Smooth muscle cell (in vitro differentiated cells): ENCODE results near the gene CD2BP2. TPM values are rescaled to one million over a fixed set of nuclear protein-coding genes. Genes with fewer than 3 reads are reported as not detected.
"Not testable (repeated sequence)": the region's sequence is repeated elsewhere in the genome, so short reads cannot be mapped to it uniquely, and the experiment has no call there.

ENCODE experiments used
- DNase-seq: peaks from one replicate; lab custom pipeline; 2025; ENCODE audit not compliant: unreplicated experiment; lab: John Stamatoyannopoulos, UW
- H2AFZ ChIP-seq: fragments of 200-600 bp; sonication (generic); 2 replicates; pipeline ENCODE4 v1.6.0; 2016; ENCODE audit warnings: antibody characterized with exemption, low read depth, mild to moderate bottlenecking
- H3F3A ChIP-seq: fragments of 200-600 bp; sonication (generic); 2 replicates; pipeline ENCODE4 v1.6.0; 2017; ENCODE audit warnings: antibody characterized with exemption, low read depth
- H3K27ac ChIP-seq: fragments of 200-600 bp; sonication (generic); 2 replicates; pipeline ENCODE4 v1.5.1; 2016; ENCODE audit warnings: low read depth, mild to moderate bottlenecking
- H3K27me3 ChIP-seq: fragments of 200-600 bp; sonication (generic); 2 replicates; pipeline ENCODE4 v1.6.1; 2016; ENCODE audit warnings: low read depth, mild to moderate bottlenecking
- H3K36me3 ChIP-seq: fragments of 200-600 bp; sonication (generic); 2 replicates; pipeline ENCODE4 v1.5.1; 2016; ENCODE audit warnings: low read depth
- H3K4me1 ChIP-seq: fragments of 200-600 bp; sonication (generic); 2 replicates; pipeline ENCODE4 v1.5.1; 2016; ENCODE audit warnings: low read depth
- H3K4me2 ChIP-seq: fragments of 200-600 bp; sonication (generic); 2 replicates; pipeline ENCODE4 v1.6.0; 2016; ENCODE audit warnings: mild to moderate bottlenecking
- H3K4me3 ChIP-seq: fragments of 200-600 bp; sonication (generic); 2 replicates; pipeline ENCODE4 v1.5.1; 2016; ENCODE audit warnings: mild to moderate bottlenecking
- H3K79me2 ChIP-seq: fragments of 200-600 bp; sonication (generic); 2 replicates; pipeline ENCODE4 v1.6.0; 2016; ENCODE audit warnings: low read depth, mild to moderate bottlenecking
- H3K9ac ChIP-seq: fragments of 200-600 bp; sonication (generic); 2 replicates; pipeline ENCODE4 v1.6.0; 2016; ENCODE audit warnings: low read depth
- H3K9me3 ChIP-seq: fragments of 200-600 bp; sonication (generic); replicated peaks from 2 replicates; pipeline ENCODE4 v1.5.1; 2016; ENCODE audit warnings: low read depth
- H4K20me1 ChIP-seq: fragments of 200-600 bp; sonication (generic); 2 replicates; pipeline ENCODE4 v1.6.0; 2016; ENCODE audit warnings: low read depth
- WGBS: methylation state at CpG from one replicate; pipeline ENCODE4 v1.1.7; 2016; ENCODE audit warnings: low lambda C conversion rate; 5-methylcytosine and 5-hydroxymethylcytosine counted together
- polyA plus RNA-seq: library from polyadenylated mRNA; unstranded; fragments of >200 nt; fragmentation: Nextera tagmentation; extraction: Ambion mirVana; gene quantifications from 2 replicates; pipeline ENCODE4 v1.2.1, GENCODE V29; 2016
- total RNA-seq: library from RNA; depleted of rRNA; stranded (reverse); fragments of >200 nt; gene quantifications from 2 replicates; pipeline ENCODE4 v1.2.3, GENCODE V29; 2014

The CD2BP2 gene
- total and polyA plus RNA-seq, 2 experiments from 2014 or later: 30.3 to 42.0 TPM

- H4K20me1 ChIP-seq: peaks cover 72% of the 10 kb centered on the region
- not testable (repeated sequence) for H3K9me3 ChIP-seq, H3K4me2 ChIP-seq, H3K9ac ChIP-seq, H3K4me3 ChIP-seq, H2AFZ ChIP-seq, H3K4me1 ChIP-seq, H3K27me3 ChIP-seq, DNase-seq, H3K36me3 ChIP-seq, H3F3A ChIP-seq, H3K27ac ChIP-seq
- 97% methylated on average over 2 of the region's 2 CpGs for WGBS
- peaks cover 60% of the 10 kb centered on the region for H3K79me2 ChIP-seq
Observed at GRCh38 chr16:30318647-30319046, 36.5 kb downstream of the CD2BP2 start.

DNA sequence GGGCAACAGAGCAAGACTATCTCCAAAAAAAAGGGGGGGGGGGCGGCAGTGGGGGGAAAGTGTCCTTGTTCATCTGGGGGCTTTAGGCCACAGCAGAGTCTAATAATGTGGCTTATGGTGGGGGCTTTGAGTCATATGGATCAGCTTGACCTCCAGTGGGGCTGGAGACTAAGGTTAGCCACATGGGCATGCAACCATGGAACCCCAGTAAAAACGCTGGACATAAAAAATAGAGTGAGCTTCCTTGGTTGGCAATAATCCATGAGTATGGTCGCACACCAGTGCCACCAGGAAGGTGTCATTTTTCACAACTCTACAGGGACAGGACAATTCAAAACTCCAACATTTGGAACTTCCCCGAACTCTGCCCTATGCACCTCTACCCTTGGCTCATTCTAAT is 44.2 kb downstream of the CD2BP2 start:
- not testable (repeated sequence) for DNase-seq

DNA sequence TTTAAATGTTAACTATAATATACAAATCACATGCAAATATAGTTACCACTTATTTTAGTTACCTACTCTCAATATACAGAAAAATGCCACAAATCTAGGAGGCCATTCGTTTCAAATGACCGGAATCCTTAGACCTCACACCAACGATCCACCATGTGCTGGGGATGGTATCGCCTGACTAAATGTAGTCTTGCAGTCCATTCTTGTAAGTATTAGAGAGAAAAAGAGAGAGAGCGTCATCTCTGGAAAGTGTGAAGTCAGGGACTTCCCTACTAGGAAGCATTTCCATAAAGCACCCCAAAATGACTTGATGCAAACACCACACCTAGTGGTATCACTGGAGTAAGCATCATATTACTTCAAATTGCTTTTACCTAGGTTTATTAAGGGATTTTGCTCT is 45.9 kb downstream of the CD2BP2 start:
- not testable (repeated sequence) for H3K27me3 ChIP-seq, H3K4me3 ChIP-seq, H3K27ac ChIP-seq, H3K9ac ChIP-seq, H3K36me3 ChIP-seq, H3F3A ChIP-seq, H2AFZ ChIP-seq, DNase-seq, H3K4me2 ChIP-seq, H3K4me1 ChIP-seq, H3K9me3 ChIP-seq
- peaks cover 19% of the 10 kb centered on the region for H3K79me2 ChIP-seq
- H4K20me1 ChIP-seq: peaks cover 40% of the 10 kb centered on the region
- WGBS: over 99% methylated on average over 5 of the region's 5 CpGs

More for the DNA sequence above, 44.2 kb downstream of the CD2BP2 start:
- not testable (repeated sequence) for H3K4me3 ChIP-seq, H3K27me3 ChIP-seq, H3K4me2 ChIP-seq, H3K9ac ChIP-seq, H3K4me1 ChIP-seq, H3F3A ChIP-seq, H3K9me3 ChIP-seq, H3K27ac ChIP-seq, H2AFZ ChIP-seq, H3K36me3 ChIP-seq
- 94% methylated on average over 3 of the region's 4 CpGs for WGBS
- Histone ChIP-seq H4K20me1 (peaks cover 51% of the 10 kb centered on the region), H3K79me2 (peaks cover 30% of the 10 kb centered on the region)

Other genes starting within 250 kb of the CD2BP2 start
- 0.85 TPM in 1 of 2 replicates, not detected in the other for gene GDPD3, start 241.8 kb downstream of the CD2BP2 start, total RNA-seq
- gene GDPD3, start 241.8 kb downstream of the CD2BP2 start, polyA plus RNA-seq: 13.4 and 17.1 TPM in 2 replicates
- gene MAPK3, start 232.1 kb downstream of the CD2BP2 start, total RNA-seq: 34.4 and 60.3 TPM in 2 replicates
- gene MAPK3, start 232.1 kb downstream of the CD2BP2 start, polyA plus RNA-seq: 20.3 and 22.3 TPM in 2 replicates
- gene CORO1A, start 171.7 kb downstream of the CD2BP2 start, total RNA-seq: 4.3 and 5.1 TPM in 2 replicates
- 5.6 and 6.3 TPM in 2 replicates for gene CORO1A, start 171.7 kb downstream of the CD2BP2 start, polyA plus RNA-seq
- gene BOLA2B, start 161.6 kb downstream of the CD2BP2 start, total RNA-seq: 229 and 338 TPM in 2 replicates
- 148 and 163 TPM in 2 replicates for gene BOLA2B, start 161.6 kb downstream of the CD2BP2 start, polyA plus RNA-seq
- gene SLX1A, start 161.4 kb downstream of the CD2BP2 start, total RNA-seq: 3.7 and 55.1 TPM in 2 replicates
- gene SLX1A, start 161.4 kb downstream of the CD2BP2 start, polyA plus RNA-seq: 90.0 and 95.5 TPM in 2 replicates
- gene SULT1A3, start 156.1 kb downstream of the CD2BP2 start, total RNA-seq: 3.7 and 5.8 TPM in 2 replicates
- gene SULT1A3, start 156.1 kb downstream of the CD2BP2 start, polyA plus RNA-seq: 8.2 and 16.3 TPM in 2 replicates
- 1.3 and 2.2 TPM in 2 replicates for gene NPIPB13, start 106.8 kb downstream of the CD2BP2 start, total RNA-seq
- 1.8 and 7.0 TPM in 2 replicates for gene NPIPB13, start 106.8 kb downstream of the CD2BP2 start, polyA plus RNA-seq
- 12.7 and 17.7 TPM in 2 replicates for gene TBC1D10B, start 15.2 kb upstream of the CD2BP2 start, total RNA-seq
- 37.1 and 37.4 TPM in 2 replicates for gene TBC1D10B, start 15.2 kb upstream of the CD2BP2 start, polyA plus RNA-seq
- not detected in 2 replicates for gene MYL11, start 19.5 kb upstream of the CD2BP2 start, total RNA-seq
- gene MYL11, start 19.5 kb upstream of the CD2BP2 start, polyA plus RNA-seq: 3.6 and 8.2 TPM in 2 replicates
- 0.27 TPM in 1 of 2 replicates, not detected in the other for gene SEPTIN1, start 27.3 kb upstream of the CD2BP2 start, total RNA-seq
- 2.8 and 3.7 TPM in 2 replicates for gene SEPTIN1, start 27.3 kb upstream of the CD2BP2 start, polyA plus RNA-seq
- gene ZNF48, start 40.1 kb upstream of the CD2BP2 start, total RNA-seq: 7.7 and 9.3 TPM in 2 replicates
- gene ZNF48, start 40.1 kb upstream of the CD2BP2 start, polyA plus RNA-seq: 8.0 and 10.3 TPM in 2 replicates
- 6.6 and 7.2 TPM in 2 replicates for gene ZNF771, start 52.3 kb upstream of the CD2BP2 start, total RNA-seq
- 14.5 and 20.9 TPM in 2 replicates for gene ZNF771, start 52.3 kb upstream of the CD2BP2 start, polyA plus RNA-seq
- gene DCTPP1, start 74.7 kb upstream of the CD2BP2 start, total RNA-seq: 18.4 and 18.6 TPM in 2 replicates
- gene DCTPP1, start 74.7 kb upstream of the CD2BP2 start, polyA plus RNA-seq: 34.8 and 37.8 TPM in 2 replicates
- 9.2 and 12.1 TPM in 2 replicates for gene SEPHS2, start 90.6 kb upstream of the CD2BP2 start, total RNA-seq
- gene SEPHS2, start 90.6 kb upstream of the CD2BP2 start, polyA plus RNA-seq: 26.4 and 30.5 TPM in 2 replicates
- gene ITGAL, start 117.4 kb upstream of the CD2BP2 start, total RNA-seq: not detected in 2 replicates
- gene ITGAL, start 117.4 kb upstream of the CD2BP2 start, polyA plus RNA-seq: not detected in 2 replicates
- gene ZNF768, start 171.3 kb upstream of the CD2BP2 start, total RNA-seq: 17.8 and 18.6 TPM in 2 replicates
- 15.4 and 17.5 TPM in 2 replicates for gene ZNF768, start 171.3 kb upstream of the CD2BP2 start, polyA plus RNA-seq
- 5.6 and 6.3 TPM in 2 replicates for gene ZNF747, start 179.6 kb upstream of the CD2BP2 start, total RNA-seq
- 5.7 and 6.9 TPM in 2 replicates for gene ZNF747, start 179.6 kb upstream of the CD2BP2 start, polyA plus RNA-seq
- gene ZNF764, start 203.1 kb upstream of the CD2BP2 start, total RNA-seq: 1.6 and 5.0 TPM in 2 replicates
- gene ZNF764, start 203.1 kb upstream of the CD2BP2 start, polyA plus RNA-seq: 4.0 and 6.5 TPM in 2 replicates
- gene ZNF688, start 216.4 kb upstream of the CD2BP2 start, total RNA-seq: 6.2 and 6.9 TPM in 2 replicates
- 16.4 and 16.8 TPM in 2 replicates for gene ZNF688, start 216.4 kb upstream of the CD2BP2 start, polyA plus RNA-seq
- 8.1 and 12.9 TPM in 2 replicates for gene ZNF785, start 230.4 kb upstream of the CD2BP2 start, total RNA-seq
- gene ZNF785, start 230.4 kb upstream of the CD2BP2 start, polyA plus RNA-seq: 3.8 and 6.8 TPM in 2 replicates